BJ (cell line): ENCODE results near the gene EPGN. TPM values are rescaled to one million over a fixed set of nuclear protein-coding genes. Genes with fewer than 3 reads are reported as not detected.

Experiments
- CTCF ChIA-PET: fragments of 350-600 bp; formaldehyde crosslinking; extraction: SDS; loops from one replicate; lab custom pipeline; 2021; ENCODE audit warnings: antibody characterized with exemption, inconsistent platforms; lab: Yijun Ruan, JAX
- POLR2A ChIA-PET: fragments of 300-600 bp; sonication (Branson Sonifier 250); formaldehyde crosslinking; extraction: SDS; loops from one replicate; lab custom pipeline; 2021; ENCODE audit warnings: antibody characterized with exemption; lab: Charles Lee
- DNase-seq: peaks from one replicate; pipeline ENCODE4 v3.0.0-alpha.2; 2011; ENCODE audit warnings: low read depth
- H3K27me3 ChIP-seq: 2 replicates; pipeline ENCODE4 v1.6.0; 2011; ENCODE audit warnings: low read length; ENCODE audit not compliant: control insufficient read depth, insufficient read depth
- H3K36me3 ChIP-seq: 2 replicates; pipeline ENCODE4 v1.5.1; 2011; ENCODE audit warnings: low read length; ENCODE audit not compliant: control insufficient read depth, insufficient read depth
- H3K4me3 ChIP-seq: 2 replicates; pipeline ENCODE4 v1.5.1; 2011; ENCODE audit warnings: low read depth, mild to moderate bottlenecking, control low read depth, low read length
- polyA plus RNA-seq: library from polyadenylated mRNA; depleted of rRNA; stranded (reverse); fragments of >200 nt; gene quantifications from 2 replicates; pipeline ENCODE4 v1.2.3, GENCODE V29; 2011
- TF ChIP-seq, protein P1 (sequence below): IDR thresholded peaks from 2 replicates; pipeline ENCODE4 v1.5.1; 2011; ENCODE audit warnings: low read depth, mild to moderate bottlenecking, control low read depth, inconsistent platforms, low read length, moderate library complexity; ENCODE audit not compliant: insufficient read depth

EPGN gene
- polyA plus RNA-seq, 1 experiment, result 0.13 TPM

DNA sequence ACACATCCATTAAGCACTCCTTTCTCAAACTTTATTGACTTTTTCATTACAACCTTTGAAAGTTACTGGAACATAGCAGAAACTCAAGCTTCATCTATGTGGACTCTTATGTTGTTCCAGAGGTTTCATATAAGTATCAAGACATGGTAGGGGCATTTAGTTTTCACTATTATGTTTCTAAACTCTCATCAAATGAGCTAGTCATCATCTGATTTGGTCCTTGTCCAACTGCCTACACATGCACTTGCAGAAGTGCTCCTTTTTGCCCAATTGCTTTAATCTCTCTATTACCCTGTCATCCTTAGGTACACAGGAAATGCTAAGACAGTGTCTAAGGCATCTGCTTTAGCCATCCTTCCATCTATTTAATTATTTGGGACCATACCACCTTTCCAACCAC lies 42.2 kb upstream of the EPGN start:
- Histone ChIP-seq H3K36me3 (no peaks in the 10 kb centered on the region), H3K4me3 (no peak overlapping the region), H3K27me3 (no peaks in the 10 kb centered on the region)
- TF ChIP-seq, protein P1, sequence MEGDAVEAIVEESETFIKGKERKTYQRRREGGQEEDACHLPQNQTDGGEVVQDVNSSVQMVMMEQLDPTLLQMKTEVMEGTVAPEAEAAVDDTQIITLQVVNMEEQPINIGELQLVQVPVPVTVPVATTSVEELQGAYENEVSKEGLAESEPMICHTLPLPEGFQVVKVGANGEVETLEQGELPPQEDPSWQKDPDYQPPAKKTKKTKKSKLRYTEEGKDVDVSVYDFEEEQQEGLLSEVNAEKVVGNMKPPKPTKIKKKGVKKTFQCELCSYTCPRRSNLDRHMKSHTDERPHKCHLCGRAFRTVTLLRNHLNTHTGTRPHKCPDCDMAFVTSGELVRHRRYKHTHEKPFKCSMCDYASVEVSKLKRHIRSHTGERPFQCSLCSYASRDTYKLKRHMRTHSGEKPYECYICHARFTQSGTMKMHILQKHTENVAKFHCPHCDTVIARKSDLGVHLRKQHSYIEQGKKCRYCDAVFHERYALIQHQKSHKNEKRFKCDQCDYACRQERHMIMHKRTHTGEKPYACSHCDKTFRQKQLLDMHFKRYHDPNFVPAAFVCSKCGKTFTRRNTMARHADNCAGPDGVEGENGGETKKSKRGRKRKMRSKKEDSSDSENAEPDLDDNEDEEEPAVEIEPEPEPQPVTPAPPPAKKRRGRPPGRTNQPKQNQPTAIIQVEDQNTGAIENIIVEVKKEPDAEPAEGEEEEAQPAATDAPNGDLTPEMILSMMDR, result no peak
- DNase-seq, result no peak
- ChIA-PET POLR2A (no interaction called here), CTCF (interaction anchor here (0.7 to 1.6 kb wide), 3 partner anchors 35 to 38 kb away, joined by 3 to 5 read pairs (median 3); no protein-coding TSS in a partner anchor)

DNA sequence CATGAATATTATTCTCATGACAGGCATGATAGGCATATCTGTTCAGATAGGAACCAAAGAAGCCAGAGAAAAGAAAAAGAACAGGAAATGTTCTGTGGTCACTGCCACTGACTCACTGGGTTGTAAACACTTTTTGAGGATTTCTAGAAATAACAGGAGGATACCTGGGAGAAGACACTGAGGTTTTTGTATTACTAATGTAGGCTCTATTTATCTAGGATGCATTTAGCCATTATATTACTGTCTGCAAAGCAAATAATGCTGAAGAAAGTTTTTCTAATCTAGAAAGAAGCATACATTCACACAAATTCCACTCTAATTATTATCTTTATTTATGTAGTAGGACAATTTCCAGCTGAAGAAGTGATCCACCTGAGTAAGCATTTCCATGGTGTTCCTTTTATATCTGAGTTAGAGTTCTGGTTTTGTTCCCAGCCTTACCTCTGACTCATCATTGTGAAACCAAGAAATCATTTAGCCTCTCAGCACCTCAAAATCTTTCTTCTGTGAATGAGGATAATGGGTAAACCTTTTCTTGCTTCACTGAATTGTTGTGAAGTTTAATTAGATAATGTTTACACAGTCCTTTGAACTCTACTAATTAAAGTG lies 40.2 kb upstream of the EPGN start:
- TF ChIP-seq, protein P1, result no peak
- Histone ChIP-seq H3K27me3 (no peaks in the 10 kb centered on the region), H3K36me3 (no peaks in the 10 kb centered on the region), H3K4me3 (no peak overlapping the region)
- CTCF ChIA-PET, result no interaction called here
- DNase-seq, result peak; percentile 19
- POLR2A ChIA-PET, result no interaction called here

DNA sequence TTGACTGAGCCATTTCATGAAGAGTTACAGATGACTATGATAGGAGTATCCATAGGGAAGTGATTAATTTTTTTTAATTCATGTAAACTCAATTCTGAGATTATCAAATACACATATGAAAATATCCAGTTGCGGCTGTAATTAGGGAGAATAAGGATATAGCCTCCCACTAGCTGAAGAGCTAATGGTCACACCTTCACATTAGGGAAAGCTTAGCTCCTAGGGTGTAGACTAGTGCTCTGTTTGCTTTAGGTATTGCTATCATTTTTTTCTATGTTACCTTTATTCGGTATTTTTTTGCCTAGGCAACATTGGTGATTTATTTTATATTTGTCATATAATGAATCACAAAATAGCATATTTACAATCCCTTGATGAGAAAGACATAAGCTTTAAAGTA lies 39.6 kb upstream of the EPGN start:
- POLR2A ChIA-PET, result no interaction called here
- TF ChIP-seq, protein P1, result no peak
- DNase-seq, result no peak
- Histone ChIP-seq H3K27me3 (no peaks in the 10 kb centered on the region), H3K36me3 (no peaks in the 10 kb centered on the region), H3K4me3 (no peak overlapping the region)
- CTCF ChIA-PET, result no interaction called here

DNA sequence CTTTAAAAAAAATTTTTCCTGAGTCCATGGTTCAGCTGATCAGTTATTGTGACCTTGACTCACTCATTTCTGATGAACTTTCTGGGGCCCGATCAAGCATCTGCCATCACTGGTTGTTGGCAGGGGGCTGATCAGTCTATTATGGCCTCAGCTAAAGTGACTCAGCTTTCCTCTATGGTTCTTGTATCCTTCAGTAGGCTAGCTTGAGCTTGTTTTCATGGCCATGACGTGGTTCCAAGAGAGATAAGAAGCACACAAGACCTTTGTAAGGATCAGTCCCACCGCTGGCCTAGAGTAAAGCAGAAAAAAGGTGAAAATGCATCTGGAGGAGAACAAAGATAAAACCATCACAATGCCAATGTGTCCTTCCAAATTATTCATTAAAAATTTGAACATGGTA lies 29.8 kb upstream of the EPGN start:
- Histone ChIP-seq H3K27me3 (no peaks in the 10 kb centered on the region), H3K36me3 (no peaks in the 10 kb centered on the region), H3K4me3 (no peak overlapping the region)
- TF ChIP-seq, protein P1, result no peak
- ChIA-PET CTCF (interaction anchor here (1.3 kb wide), 1 partner anchor 22 kb away, joined by 3 read pairs; no protein-coding TSS in a partner anchor), POLR2A (no interaction called here)
- DNase-seq, result no peak

DNA sequence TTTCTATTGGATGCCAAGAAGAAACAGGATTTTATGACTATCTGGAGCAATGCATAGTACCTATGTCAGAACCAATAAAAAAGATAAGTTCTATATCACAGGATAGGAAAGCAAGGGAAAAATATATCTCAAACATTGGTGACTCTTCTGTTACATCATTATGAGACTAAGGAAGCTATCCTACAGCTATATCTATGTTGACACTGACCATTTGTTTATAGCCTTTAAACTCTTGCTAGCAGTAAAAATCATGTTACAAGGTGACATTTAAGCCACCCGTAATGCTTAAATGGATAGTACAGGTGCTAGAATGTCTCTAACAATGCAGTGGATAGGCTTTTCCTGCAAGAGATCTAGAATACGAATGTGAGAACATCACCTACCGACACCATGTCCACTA lies 28.6 kb upstream of the EPGN start:
- H3K36me3 ChIP-seq, result no peaks in the 10 kb centered on the region
- TF ChIP-seq, protein P1, result no peak
- no peak for DNase-seq
- H3K4me3 ChIP-seq, result no peak overlapping the region
- ChIA-PET POLR2A (interaction anchor here (0.8 kb wide), 1 partner anchor 179 kb away, joined by 8 read pairs; no protein-coding TSS in a partner anchor), CTCF (interaction anchor here (0.6 to 0.9 kb wide), 2 partner anchors 27 to 40 kb away, joined by 3 read pairs; no protein-coding TSS in a partner anchor)
- H3K27me3 ChIP-seq, result no peaks in the 10 kb centered on the region
